ENCODE results near the gene NPEPL1. TPM values are rescaled to one million over a fixed set of nuclear protein-coding genes. Genes with fewer than 3 reads are reported as not detected.

NPEPL1 gene
- total RNA-seq, 1 experiment from 2014 or later, result 23.4 TPM

- Mint-ChIP-seq H3K27me3 (ENCODE audit: insufficient read depth, unreplicated experiment) (no peaks in the 10 kb centered on the region), H3K9me3 (ENCODE audit: unreplicated experiment) (no peaks in the 10 kb centered on the region), H3K4me1 (ENCODE audit: insufficient read depth, unreplicated experiment) (peaks cover 24% of the 10 kb centered on the region), H3K4me3 (ENCODE audit: unreplicated experiment) (no peak overlapping the region), H3K27ac (ENCODE audit: low read depth, unreplicated experiment) (peak overlapping the region; percentile 57), H3K36me3 (ENCODE audit: insufficient read depth, unreplicated experiment) (peaks cover 38% of the 10 kb centered on the region)
- DNase-seq (ENCODE audit: unreplicated experiment), result no peak
- intact Hi-C loops (cut with micrococcal nuclease), result no loop called here
- CTCF ChIA-PET, result interaction anchor here (0.6 to 1.6 kb wide), 6 partner anchors 14 to 1047 kb away, joined by 3 to 6 read pairs (median 3); no protein-coding TSS in a partner anchor
- POLR2A ChIA-PET, result interaction anchor here (0.6 to 1.9 kb wide), 5 partner anchors 12 to 386 kb away, joined by 3 to 8 read pairs (median 5); no protein-coding TSS in a partner anchor
- TF ChIP-seq CTCF (IDR thresholded peaks at IDR 0.05; ENCODE audit: unreplicated experiment), result no peak
- no TSS peak for BruUV-seq (replicated peaks)
Observed at GRCh38 chr20:58657986-58658385, 34.6 kb upstream of the NPEPL1 start.

- Mint-ChIP-seq H3K27ac (ENCODE audit: low read depth, unreplicated experiment) (peak overlapping the region; percentile 16), H3K4me3 (ENCODE audit: unreplicated experiment) (no peak overlapping the region), H3K4me1 (ENCODE audit: insufficient read depth, unreplicated experiment) (peaks cover 19% of the 10 kb centered on the region), H3K36me3 (ENCODE audit: insufficient read depth, unreplicated experiment) (peaks cover 40% of the 10 kb centered on the region), H3K27me3 (ENCODE audit: insufficient read depth, unreplicated experiment) (no peaks in the 10 kb centered on the region), H3K9me3 (ENCODE audit: unreplicated experiment) (no peaks in the 10 kb centered on the region)
- DNase-seq (ENCODE audit: unreplicated experiment), result no peak
- BruUV-seq (replicated peaks), result no TSS peak
- TF ChIP-seq CTCF (IDR thresholded peaks at IDR 0.05; ENCODE audit: unreplicated experiment), result no peak
- ChIA-PET POLR2A (interaction anchor here (1.0 to 2.9 kb wide), 6 partner anchors 7 to 345 kb away, joined by 3 to 33 read pairs (median 6); partner anchors contain the start of genes STX16 and VAPB), CTCF (interaction anchor here (0.6 to 1.6 kb wide), 11 partner anchors 7 to 745 kb away, joined by 3 to 8 read pairs (median 3); partner anchors contain the start of gene STX16)
- intact Hi-C loops (cut with micrococcal nuclease), result no loop called here
Observed at GRCh38 chr20:58658760-58659159, 33.8 kb upstream of the NPEPL1 start.

- intact Hi-C loops (cut with micrococcal nuclease), result no loop called here
- no peak overlapping the region for H3K4me3 Mint-ChIP-seq (ENCODE audit: unreplicated experiment)
- H3K27me3 Mint-ChIP-seq (ENCODE audit: insufficient read depth, unreplicated experiment), result no peaks in the 10 kb centered on the region
- BruUV-seq (replicated peaks), result no TSS peak
- peaks cover 19% of the 10 kb centered on the region for H3K4me1 Mint-ChIP-seq (ENCODE audit: insufficient read depth, unreplicated experiment)
- no peaks in the 10 kb centered on the region for H3K9me3 Mint-ChIP-seq (ENCODE audit: unreplicated experiment)
- TF ChIP-seq CTCF (IDR thresholded peaks at IDR 0.05; ENCODE audit: unreplicated experiment), result no peak
- H3K36me3 Mint-ChIP-seq (ENCODE audit: insufficient read depth, unreplicated experiment), result peaks cover 45% of the 10 kb centered on the region
- H3K27ac Mint-ChIP-seq (ENCODE audit: low read depth, unreplicated experiment), result no peak overlapping the region
- no peak for DNase-seq (ENCODE audit: unreplicated experiment)
- ChIA-PET POLR2A (interaction anchor here (0.6 to 2.9 kb wide), 5 partner anchors 9 to 365 kb away, joined by 3 to 33 read pairs (median 4); partner anchors contain the start of gene STX16), CTCF (interaction anchor here (0.9 to 1.5 kb wide), 3 partner anchors 8 to 13 kb away, joined by 4 to 8 read pairs (median 5); partner anchors contain the start of gene STX16)
Observed at GRCh38 chr20:58659841-58660240, 32.8 kb upstream of the NPEPL1 start.

- intact Hi-C loops (cut with micrococcal nuclease), result no loop called here
- CTCF ChIA-PET, result interaction anchor here (1.6 kb wide), 1 partner anchor 10 kb away, joined by 3 read pairs; the partner anchor contains the start of gene STX16
- POLR2A ChIA-PET, result interaction anchor here (2.9 kb wide), 1 partner anchor 10 kb away, joined by 33 read pairs; the partner anchor contains the start of gene STX16
Observed at GRCh38 chr20:58660855-58661597, 31.6 kb upstream of the NPEPL1 start.

More at GRCh38 chr20:58660855-58661597, 31.6 kb upstream of the NPEPL1 start:
- TF ChIP-seq CTCF (IDR thresholded peaks at IDR 0.05; ENCODE audit: unreplicated experiment), result no peak
- Mint-ChIP-seq H3K27me3 (ENCODE audit: insufficient read depth, unreplicated experiment) (no peaks in the 10 kb centered on the region), H3K27ac (ENCODE audit: low read depth, unreplicated experiment) (no peak overlapping the region), H3K4me3 (ENCODE audit: unreplicated experiment) (no peak overlapping the region), H3K4me1 (ENCODE audit: insufficient read depth, unreplicated experiment) (peaks cover 19% of the 10 kb centered on the region), H3K36me3 (ENCODE audit: insufficient read depth, unreplicated experiment) (peaks cover 54% of the 10 kb centered on the region), H3K9me3 (ENCODE audit: unreplicated experiment) (no peaks in the 10 kb centered on the region)
- BruUV-seq (replicated peaks), result no TSS peak
- no peak for DNase-seq (ENCODE audit: unreplicated experiment)

Measured in MCF 10A (cell line).